Effector memory CD8-positive, alpha-beta T cell (primary cell): ENCODE results near the gene ADAM19.
A peak's percentile ranks its signal among the peaks of the same experiment; 100 is the strongest.

Source experiments
- ATAC-seq: fragments of 150-1000 bp; cut with Tn5 transposase; replicated peaks from 2 replicates; pipeline ENCODE4 v1.10.0; 2021; ENCODE audit warnings: mild to moderate bottlenecking, moderate library complexity
- DNase-seq, 3 experiments: peaks; one replicate each; pipeline ENCODE4 v3.0.0; 2021
- H3K27ac Mint-ChIP-seq, 2 donors: one replicate each; pipeline ENCODE4 v1.8.0; 2022; ENCODE audit warnings: mild to moderate bottlenecking in 2 of 2, mixed read lengths in 2 of 2, moderate library complexity in 2 of 2
- H3K27me3 Mint-ChIP-seq, 2 donors: one replicate each; pipeline ENCODE4 v1.8.0; 2022; ENCODE audit warnings: mixed read lengths in 2 of 2
- H3K36me3 Mint-ChIP-seq: one replicate; pipeline ENCODE4 v1.8.0; 2022; ENCODE audit warnings: mild to moderate bottlenecking, moderate library complexity, mixed read lengths; ENCODE audit not compliant: insufficient read depth
- H3K4me1 Mint-ChIP-seq, 2 donors: one replicate each; pipeline ENCODE4 v1.8.0; 2022; ENCODE audit warnings: low read depth in 2 of 2, mixed read lengths in 2 of 2
- H3K4me3 Mint-ChIP-seq, 2 donors: one replicate each; pipeline ENCODE4 v1.8.0; 2022; ENCODE audit warnings: mild to moderate bottlenecking in 2 of 2, mixed read lengths in 2 of 2, moderate library complexity in 2 of 2
- H3K9me3 Mint-ChIP-seq, 2 donors: one replicate each; pipeline ENCODE4 v1.8.0; 2022; ENCODE audit warnings: mixed read lengths in 2 of 2

The ADAM19 gene

DNA sequence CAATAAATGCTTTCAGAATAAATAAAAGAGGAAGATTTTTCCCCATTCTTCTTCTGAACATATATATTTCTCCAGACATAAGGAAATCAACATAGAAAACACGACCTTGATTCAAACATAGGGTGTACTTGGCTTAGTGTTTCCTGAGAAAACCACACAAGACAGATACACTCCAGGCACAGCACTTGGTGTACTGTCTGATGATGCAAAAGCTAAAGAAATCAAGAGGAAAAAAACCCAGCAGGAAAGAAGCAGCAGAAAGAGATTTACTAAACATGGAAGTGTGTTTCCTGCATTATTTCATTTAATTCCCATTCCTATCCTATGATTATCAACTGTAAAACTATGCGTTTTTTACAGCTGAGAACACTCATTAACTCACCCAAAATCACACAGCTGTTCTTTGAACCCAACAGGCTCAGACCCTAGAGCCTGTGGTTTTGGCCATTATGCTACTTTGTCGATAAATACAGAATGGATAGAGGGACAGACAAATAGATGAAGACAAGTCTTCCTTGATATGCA is 69.4 kb downstream of the ADAM19 start:
- no peak for DNase-seq
- Mint-ChIP-seq H3K27me3 (no peaks in the 10 kb centered on the region), H3K9me3 (no peaks in the 10 kb centered on the region), H3K4me1 (peaks cover 16 to 18% of the 10 kb centered on the region in 2 donors), H3K36me3 (peaks cover 38% of the 10 kb centered on the region), H3K27ac (peak overlapping the region in 1 of 2 donors; percentile 73), H3K4me3 (no peak overlapping the region)
- ATAC-seq = no peak

DNA sequence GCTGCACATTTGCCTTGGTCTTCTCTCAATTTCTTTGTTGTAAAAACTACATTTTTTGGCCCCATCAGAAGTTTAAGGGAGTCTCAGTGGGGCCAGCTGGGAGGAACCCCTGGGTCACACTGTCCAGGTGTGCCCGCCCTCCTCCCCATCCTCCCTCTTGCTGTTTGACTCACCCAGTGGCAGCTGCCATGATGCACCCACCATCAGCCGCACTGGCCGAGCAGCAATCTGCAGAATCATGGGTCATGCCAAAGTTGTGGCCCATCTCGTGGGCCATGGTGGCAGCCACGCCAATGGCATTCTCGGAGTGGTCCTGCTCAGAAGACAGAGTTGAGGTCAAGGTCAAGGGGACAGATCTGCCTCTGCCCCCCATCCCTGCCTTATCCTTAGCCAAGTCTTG is 70.1 kb downstream of the ADAM19 start:
- peaks cover 16 to 19% of the 10 kb centered on the region in 2 donors for H3K4me1 Mint-ChIP-seq
- no peak for DNase-seq
- no peak for ATAC-seq
- peak overlapping the region in 1 of 2 donors; percentile 71 for H3K27ac Mint-ChIP-seq
- H3K27me3 Mint-ChIP-seq = no peaks in the 10 kb centered on the region
- H3K36me3 Mint-ChIP-seq = peaks cover 40% of the 10 kb centered on the region
- no peak overlapping the region for H3K4me3 Mint-ChIP-seq
- no peaks in the 10 kb centered on the region for H3K9me3 Mint-ChIP-seq

GRCh38 chr5:157504053-157504452 is 71.5 kb downstream of the ADAM19 start:
- ATAC-seq (no peak), DNase-seq (no peak)
- no peak overlapping the region for H3K4me3 Mint-ChIP-seq
- H3K36me3 Mint-ChIP-seq = peaks cover 49% of the 10 kb centered on the region
- peaks cover 13 to 19% of the 10 kb centered on the region in 2 donors for H3K4me1 Mint-ChIP-seq
- peak overlapping the region in 1 of 2 donors; percentile 57 for H3K27ac Mint-ChIP-seq
- no peaks in the 10 kb centered on the region for H3K27me3 Mint-ChIP-seq
- no peaks in the 10 kb centered on the region for H3K9me3 Mint-ChIP-seq

- Mint-ChIP-seq H3K4me3 (no peak overlapping the region), H3K4me1 (peaks cover 13 to 16% of the 10 kb centered on the region in 2 donors), H3K36me3 (peaks cover 40% of the 10 kb centered on the region), H3K27me3 (no peaks in the 10 kb centered on the region), H3K27ac (peak overlapping the region; percentile 7 to 59), H3K9me3 (no peaks in the 10 kb centered on the region)
- DNase-seq (no peak), ATAC-seq (peak; percentile 22)
These were observed 73.4 kb downstream of the ADAM19 start for GRCh38 chr5:157502143-157502647.

GRCh38 chr5:157497875-157498611 is 77.5 kb downstream of the ADAM19 start:
- Mint-ChIP-seq H3K36me3 (peaks cover 44% of the 10 kb centered on the region), H3K4me1 (peaks cover 3 to 6% of the 10 kb centered on the region in 2 donors), H3K27ac (no peak overlapping the region), H3K4me3 (no peak overlapping the region), H3K27me3 (no peaks in the 10 kb centered on the region), H3K9me3 (no peaks in the 10 kb centered on the region)
- no peak for ATAC-seq
- no peak for DNase-seq

DNA sequence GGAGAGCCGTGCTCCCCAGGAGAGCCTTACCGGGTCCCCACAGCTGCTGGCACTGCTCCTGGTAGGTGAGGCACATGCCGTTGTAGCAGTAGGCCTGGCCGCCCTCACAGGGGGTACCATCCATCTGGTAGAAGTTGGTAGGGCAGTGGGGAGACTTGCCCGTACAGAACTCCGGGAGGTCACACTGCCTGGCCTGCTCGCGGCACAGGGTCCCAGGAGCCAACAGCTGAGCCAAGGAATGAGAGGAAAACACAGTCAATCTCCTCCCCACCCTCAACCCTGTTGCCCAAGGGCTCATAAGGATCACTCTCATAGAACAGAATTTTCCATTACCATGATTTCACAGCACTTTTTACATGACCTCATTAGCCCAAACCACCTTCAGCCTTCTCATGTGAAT is 78.7 kb downstream of the ADAM19 start:
- Mint-ChIP-seq H3K27me3 (no peaks in the 10 kb centered on the region), H3K36me3 (peaks cover 48% of the 10 kb centered on the region), H3K4me1 (peaks cover 0 to 5% of the 10 kb centered on the region in 2 donors), H3K27ac (no peak overlapping the region), H3K4me3 (no peak overlapping the region), H3K9me3 (no peaks in the 10 kb centered on the region)
- no peak for ATAC-seq
- DNase-seq = no peak

DNA sequence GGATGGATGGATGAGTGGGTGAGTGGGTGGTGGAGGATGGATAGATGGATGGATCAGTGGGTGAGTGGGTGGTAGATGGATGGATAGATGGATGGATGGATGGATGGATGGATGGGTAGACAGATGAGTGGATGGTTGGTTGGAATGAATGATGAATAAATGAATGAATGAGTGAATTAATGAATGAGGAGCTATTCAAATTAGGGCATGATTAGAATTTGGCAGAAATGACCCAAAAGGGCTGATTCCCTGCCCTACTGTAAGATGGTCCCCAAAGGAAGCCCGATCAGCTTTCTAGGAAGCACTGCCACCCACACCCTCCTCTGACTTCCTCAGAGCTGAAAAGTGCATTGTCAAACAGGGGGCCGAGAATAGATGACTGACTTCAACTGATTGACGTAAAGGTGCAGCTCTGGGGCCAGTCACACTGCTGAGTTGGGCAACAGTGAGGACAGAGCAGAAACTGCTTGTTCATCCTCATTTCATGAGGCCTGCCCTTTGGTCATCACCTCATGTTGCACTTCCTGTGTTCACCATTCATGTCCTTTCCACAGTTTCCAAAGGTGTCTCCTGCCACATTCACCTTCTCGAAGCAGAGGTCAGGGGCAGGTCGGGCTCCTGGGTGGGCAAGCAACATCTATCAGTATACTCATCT is 81.3 kb downstream of the ADAM19 start:
- no peak overlapping the region for H3K4me3 Mint-ChIP-seq
- peaks cover 41% of the 10 kb centered on the region for H3K36me3 Mint-ChIP-seq
- H3K27me3 Mint-ChIP-seq = no peaks in the 10 kb centered on the region
- peak overlapping the region in 1 of 2 donors; percentile 1 for H3K27ac Mint-ChIP-seq
- ATAC-seq (peak; percentile 22), DNase-seq (no peak)
- H3K4me1 Mint-ChIP-seq = peaks cover 0 to 4% of the 10 kb centered on the region in 2 donors
- H3K9me3 Mint-ChIP-seq = no peaks in the 10 kb centered on the region

- Mint-ChIP-seq H3K27ac (peak overlapping the region in 1 of 2 donors; percentile 38), H3K36me3 (peaks cover 46% of the 10 kb centered on the region)
These were observed 82.7 kb downstream of the ADAM19 start for GRCh38 chr5:157492886-157493285.

GRCh38 chr5:157491471-157491995 is 84.0 kb downstream of the ADAM19 start:
- no peaks in the 10 kb centered on the region for H3K27me3 Mint-ChIP-seq
- peaks cover 7 to 13% of the 10 kb centered on the region in 2 donors for H3K4me1 Mint-ChIP-seq
- DNase-seq (no peak), ATAC-seq (no peak)
- peaks cover 55% of the 10 kb centered on the region for H3K36me3 Mint-ChIP-seq
- H3K27ac Mint-ChIP-seq = no peak overlapping the region
- no peaks in the 10 kb centered on the region for H3K9me3 Mint-ChIP-seq
- H3K4me3 Mint-ChIP-seq = no peak overlapping the region

More at GRCh38 chr5:157492886-157493285, 82.7 kb downstream of the ADAM19 start:
- Mint-ChIP-seq H3K9me3 (no peaks in the 10 kb centered on the region), H3K4me3 (no peak overlapping the region), H3K4me1 (peaks cover 0 to 4% of the 10 kb centered on the region in 2 donors), H3K27me3 (no peaks in the 10 kb centered on the region)
- DNase-seq = no peak
- no peak for ATAC-seq

GRCh38 chr5:157487358-157487757 is 88.2 kb downstream of the ADAM19 start:
- peaks cover 9 to 14% of the 10 kb centered on the region in 2 donors for H3K4me1 Mint-ChIP-seq
- DNase-seq = no peak
- no peaks in the 10 kb centered on the region for H3K27me3 Mint-ChIP-seq
- H3K4me3 Mint-ChIP-seq = no peak overlapping the region
- ATAC-seq = peak; percentile 50
- no peaks in the 10 kb centered on the region for H3K9me3 Mint-ChIP-seq
- H3K27ac Mint-ChIP-seq = peak overlapping the region in 1 of 2 donors; percentile 70
- peaks cover 39% of the 10 kb centered on the region for H3K36me3 Mint-ChIP-seq

GRCh38 chr5:157486861-157487260 is 88.7 kb downstream of the ADAM19 start:
- ATAC-seq (no peak), DNase-seq (no peak)
- no peaks in the 10 kb centered on the region for H3K27me3 Mint-ChIP-seq
- peak overlapping the region in 1 of 2 donors; percentile 22 for H3K4me3 Mint-ChIP-seq
- peaks cover 39% of the 10 kb centered on the region for H3K36me3 Mint-ChIP-seq
- no peaks in the 10 kb centered on the region for H3K9me3 Mint-ChIP-seq
- H3K4me1 Mint-ChIP-seq = peaks cover 9 to 14% of the 10 kb centered on the region in 2 donors
- peak overlapping the region; percentile 70 to 80 for H3K27ac Mint-ChIP-seq

- Mint-ChIP-seq H3K36me3 (peaks cover 37% of the 10 kb centered on the region), H3K27me3 (no peaks in the 10 kb centered on the region), H3K9me3 (no peaks in the 10 kb centered on the region), H3K4me3 (peak overlapping the region in 1 of 2 donors; percentile 22), H3K4me1 (peaks cover 9 to 14% of the 10 kb centered on the region in 2 donors), H3K27ac (peak overlapping the region; percentile 70 to 80)
- ATAC-seq = peak; percentile 62
- no peak for DNase-seq
These were observed 89.3 kb downstream of the ADAM19 start for GRCh38 chr5:157486221-157486681.

GRCh38 chr5:157485811-157486210 is 89.8 kb downstream of the ADAM19 start:
- Mint-ChIP-seq H3K27ac (peak overlapping the region; percentile 19 to 70), H3K4me1 (peaks cover 9 to 14% of the 10 kb centered on the region in 2 donors), H3K36me3 (peaks cover 35% of the 10 kb centered on the region), H3K27me3 (no peaks in the 10 kb centered on the region), H3K4me3 (no peak overlapping the region), H3K9me3 (no peaks in the 10 kb centered on the region)
- DNase-seq (no peak), ATAC-seq (no peak)
